Measurements from ENCODE around the gene EHHADH. TPM values are rescaled to one million over a fixed set of nuclear protein-coding genes. Genes with fewer than 3 reads are reported as not detected.

The EHHADH gene
- total and polyA plus RNA-seq, 9 of the 15 experiments (the other 6 are each of a cell fraction or from before 2014, with no cell fraction given): 3.6 to 6.4 (median 5.4) TPM

DNA sequence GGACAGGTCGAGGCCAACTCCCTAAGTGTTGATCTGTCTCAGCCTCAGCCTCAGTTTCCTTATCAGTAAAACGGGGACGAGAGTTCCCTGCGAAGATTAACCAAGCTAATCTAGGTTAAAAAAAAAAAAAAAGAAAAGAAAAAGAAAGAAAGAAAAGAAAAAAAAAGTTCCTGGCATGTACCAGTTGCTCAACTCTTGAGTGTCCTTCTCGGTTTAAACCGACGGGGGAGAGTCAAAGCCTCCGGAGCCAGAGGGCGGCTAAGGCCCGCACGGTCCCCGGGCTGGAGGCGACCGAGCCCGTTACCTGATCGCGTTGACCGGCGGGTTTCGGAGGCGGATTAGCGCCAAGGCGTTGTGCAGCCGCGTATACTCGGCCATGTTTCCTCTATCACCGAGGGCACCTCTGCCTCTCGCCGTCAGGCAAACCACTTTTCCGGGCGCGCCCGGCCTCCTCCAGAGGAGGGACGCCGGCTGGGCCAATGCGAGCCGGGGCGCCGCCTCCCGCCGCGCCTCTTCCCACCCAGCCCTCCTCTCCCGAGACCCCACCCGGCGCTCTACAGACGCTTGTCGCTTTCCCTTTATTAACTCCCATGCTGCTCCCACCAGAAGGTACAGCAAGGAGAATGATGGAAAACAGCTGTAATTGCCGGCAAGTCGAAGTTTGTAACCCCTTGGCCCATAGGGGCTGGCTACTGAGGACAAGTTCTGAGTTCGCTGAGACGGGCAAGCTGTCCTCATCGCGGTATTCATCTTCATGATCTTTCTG is at the start of gene EHHADH (continued):
- no peak for TF ChIP-seq GATA2 (CRISPR knock-in tag; IDR thresholded peaks at IDR 0.05)
- TF ChIP-seq CHD4 (IDR thresholded peaks at IDR 0.05; ENCODE audit: insufficient read depth, insufficient replicate concordance, low read depth, low read length, poor library complexity, severe bottlenecking): no peak
- no peak for TF ChIP-seq ZFP30 (CRISPR knock-in tag; IDR thresholded peaks at IDR 0.05; ENCODE audit: borderline replicate concordance)
- no peak for TF ChIP-seq KLF6 (CRISPR knock-in tag; IDR thresholded peaks at IDR 0.05; ENCODE audit: borderline replicate concordance)
- TF ChIP-seq NONO (IDR thresholded peaks at IDR 0.05; ENCODE audit: low read depth in 2 of 2, low read length in 1 of 2): no peak
- TF ChIP-seq, protein P1, sequence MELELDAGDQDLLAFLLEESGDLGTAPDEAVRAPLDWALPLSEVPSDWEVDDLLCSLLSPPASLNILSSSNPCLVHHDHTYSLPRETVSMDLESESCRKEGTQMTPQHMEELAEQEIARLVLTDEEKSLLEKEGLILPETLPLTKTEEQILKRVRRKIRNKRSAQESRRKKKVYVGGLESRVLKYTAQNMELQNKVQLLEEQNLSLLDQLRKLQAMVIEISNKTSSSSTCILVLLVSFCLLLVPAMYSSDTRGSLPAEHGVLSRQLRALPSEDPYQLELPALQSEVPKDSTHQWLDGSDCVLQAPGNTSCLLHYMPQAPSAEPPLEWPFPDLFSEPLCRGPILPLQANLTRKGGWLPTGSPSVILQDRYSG (tag; conservative IDR thresholded peaks at IDR 0.05; ENCODE audit: low read depth): no peak
- TF ChIP-seq ZNF589 (CRISPR knock-in tag; IDR thresholded peaks at IDR 0.05; ENCODE audit: low read depth): no peak
- no peak for TF ChIP-seq FUS (optimal IDR thresholded peaks at IDR 0.05; ENCODE audit: low read depth, low read length)
- TF ChIP-seq, protein P2, sequence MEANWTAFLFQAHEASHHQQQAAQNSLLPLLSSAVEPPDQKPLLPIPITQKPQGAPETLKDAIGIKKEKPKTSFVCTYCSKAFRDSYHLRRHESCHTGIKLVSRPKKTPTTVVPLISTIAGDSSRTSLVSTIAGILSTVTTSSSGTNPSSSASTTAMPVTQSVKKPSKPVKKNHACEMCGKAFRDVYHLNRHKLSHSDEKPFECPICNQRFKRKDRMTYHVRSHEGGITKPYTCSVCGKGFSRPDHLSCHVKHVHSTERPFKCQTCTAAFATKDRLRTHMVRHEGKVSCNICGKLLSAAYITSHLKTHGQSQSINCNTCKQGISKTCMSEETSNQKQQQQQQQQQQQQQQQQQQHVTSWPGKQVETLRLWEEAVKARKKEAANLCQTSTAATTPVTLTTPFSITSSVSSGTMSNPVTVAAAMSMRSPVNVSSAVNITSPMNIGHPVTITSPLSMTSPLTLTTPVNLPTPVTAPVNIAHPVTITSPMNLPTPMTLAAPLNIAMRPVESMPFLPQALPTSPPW (CRISPR knock-in tag; IDR thresholded peaks at IDR 0.05): peak; percentile 43; the same call in 1 of the 2 replicates
- peak; percentile 51 to 80; a peak in 3 of 4 replicates for TF ChIP-seq MAZ (CRISPR knock-in tag; conservative IDR thresholded peaks at IDR 0.05 in 1 of 2, IDR thresholded peaks at IDR 0.05 in 1 of 2)
- TF ChIP-seq POLR2B (IDR thresholded peaks at IDR 0.05; ENCODE audit: low read depth, partially characterized antibody): peak; percentile 77
- TF ChIP-seq TFAM (CRISPR knock-in tag; conservative IDR thresholded peaks at IDR 0.05): no peak
- no peak for TF ChIP-seq ZNF551 (CRISPR knock-in tag; IDR thresholded peaks at IDR 0.05)
- peak; percentile 47 to 59; a peak in 3 of 4 replicates for TF ChIP-seq NRF1 (conservative IDR thresholded peaks at IDR 0.05 in 1 of 2, IDR thresholded peaks at IDR 0.05 in 1 of 2)
- peak; percentile 17; the same call in 1 of the 2 replicates for TF ChIP-seq CREM (IDR thresholded peaks at IDR 0.05; ENCODE audit: low read depth)
- no peak for TF ChIP-seq ERF (CRISPR knock-in tag; IDR thresholded peaks at IDR 0.05)
- TF ChIP-seq, protein P3, sequence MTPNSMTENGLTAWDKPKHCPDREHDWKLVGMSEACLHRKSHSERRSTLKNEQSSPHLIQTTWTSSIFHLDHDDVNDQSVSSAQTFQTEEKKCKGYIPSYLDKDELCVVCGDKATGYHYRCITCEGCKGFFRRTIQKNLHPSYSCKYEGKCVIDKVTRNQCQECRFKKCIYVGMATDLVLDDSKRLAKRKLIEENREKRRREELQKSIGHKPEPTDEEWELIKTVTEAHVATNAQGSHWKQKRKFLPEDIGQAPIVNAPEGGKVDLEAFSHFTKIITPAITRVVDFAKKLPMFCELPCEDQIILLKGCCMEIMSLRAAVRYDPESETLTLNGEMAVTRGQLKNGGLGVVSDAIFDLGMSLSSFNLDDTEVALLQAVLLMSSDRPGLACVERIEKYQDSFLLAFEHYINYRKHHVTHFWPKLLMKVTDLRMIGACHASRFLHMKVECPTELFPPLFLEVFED (CRISPR knock-in tag; conservative IDR thresholded peaks at IDR 0.05): no peak
- no peak for TF ChIP-seq ETV6 (IDR thresholded peaks at IDR 0.05; ENCODE audit: borderline replicate concordance in 1 of 2, low read depth in 2 of 2, low read length in 1 of 2)
- no peak for TF ChIP-seq ETV6 (CRISPR knock-in tag; IDR thresholded peaks at IDR 0.05; ENCODE audit: borderline replicate concordance)
- no peak for TF ChIP-seq EGR1 (conservative IDR thresholded peaks at IDR 0.05)
- no peak for TF ChIP-seq SRSF3 (IDR thresholded peaks at IDR 0.05; ENCODE audit: insufficient read depth, low read length)
- TF ChIP-seq RBM14 (IDR thresholded peaks at IDR 0.05; ENCODE audit: borderline replicate concordance, insufficient read depth, low read depth, low read length): no peak
- 0 out of 2 replicates have a peak, but pooled peaks have one; percentile 30 for TF ChIP-seq TOE1 (IDR thresholded peaks at IDR 0.05; ENCODE audit: borderline replicate concordance)
- TF ChIP-seq TOE1 (CRISPR knock-in tag; IDR thresholded peaks at IDR 0.05; ENCODE audit: borderline replicate concordance, low read depth): no peak

Data from K562 (cell line).